Spleen (tissue), 7 donors: ENCODE data around the gene MEMO1.

Experiments used
- POLR2A ChIP-seq, 3 donors: fragments of 450-650 bp; IDR thresholded peaks; one replicate each; pipeline ENCODE4 v1.5.1; 2017; ENCODE audit warnings: antibody characterized with exemption in 3 of 3, mild to moderate bottlenecking in 1 of 3
- POLR2AphosphoS5 ChIP-seq, 3 donors: sonication (generic); formaldehyde crosslinking; IDR thresholded peaks; one replicate each; pipeline ENCODE4 v1.5.1; 2017; ENCODE audit warnings: antibody characterized with exemption in 3 of 3
- TF ChIP-seq, protein P1 (sequence below), 11 experiments: fragments of 200-600 bp in 7 of 11; fragments of 450-650 bp in 4 of 11; sonication (generic) in 4 of 11; IDR thresholded peaks in 8 of 11; conservative IDR thresholded peaks in 3 of 11; 1 replicate in 7 of 11; 2 replicates in 4 of 11; pipeline versions ENCODE4 v1.4.0 to v1.8.0; 2016 to 2021; ENCODE audit warnings: antibody characterized with exemption in 11 of 11, inconsistent platforms in 4 of 11, mild to moderate bottlenecking in 1 of 11
- donor health status: DM: no; HTN: no; CAD: no; lungs with moderate emphysema.
- donor health status: DM: no; HTN: no; CAD: no.
- donor health status: DM: no; HTN: no; CAD: no.

DNA sequence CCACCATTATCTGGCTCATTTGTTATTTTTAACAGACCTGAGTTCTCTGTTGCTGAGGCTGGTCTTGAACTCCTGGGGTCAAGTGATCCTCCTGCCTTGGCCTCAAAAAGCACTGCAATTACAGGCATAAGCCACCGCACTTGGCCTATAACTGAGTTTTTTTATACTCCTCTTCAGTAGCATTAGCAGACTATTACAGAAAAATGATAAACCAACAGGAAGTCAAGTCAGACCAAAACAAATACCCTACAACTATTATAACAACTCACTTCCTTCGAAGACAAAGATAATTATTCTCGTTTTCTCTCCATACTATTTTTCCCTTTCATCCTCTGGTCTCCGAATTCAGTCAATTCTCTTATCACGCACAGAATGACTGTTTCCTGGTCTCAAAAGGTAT lies 78.2 kb downstream of the MEMO1 start:
- TF ChIP-seq, protein P1, sequence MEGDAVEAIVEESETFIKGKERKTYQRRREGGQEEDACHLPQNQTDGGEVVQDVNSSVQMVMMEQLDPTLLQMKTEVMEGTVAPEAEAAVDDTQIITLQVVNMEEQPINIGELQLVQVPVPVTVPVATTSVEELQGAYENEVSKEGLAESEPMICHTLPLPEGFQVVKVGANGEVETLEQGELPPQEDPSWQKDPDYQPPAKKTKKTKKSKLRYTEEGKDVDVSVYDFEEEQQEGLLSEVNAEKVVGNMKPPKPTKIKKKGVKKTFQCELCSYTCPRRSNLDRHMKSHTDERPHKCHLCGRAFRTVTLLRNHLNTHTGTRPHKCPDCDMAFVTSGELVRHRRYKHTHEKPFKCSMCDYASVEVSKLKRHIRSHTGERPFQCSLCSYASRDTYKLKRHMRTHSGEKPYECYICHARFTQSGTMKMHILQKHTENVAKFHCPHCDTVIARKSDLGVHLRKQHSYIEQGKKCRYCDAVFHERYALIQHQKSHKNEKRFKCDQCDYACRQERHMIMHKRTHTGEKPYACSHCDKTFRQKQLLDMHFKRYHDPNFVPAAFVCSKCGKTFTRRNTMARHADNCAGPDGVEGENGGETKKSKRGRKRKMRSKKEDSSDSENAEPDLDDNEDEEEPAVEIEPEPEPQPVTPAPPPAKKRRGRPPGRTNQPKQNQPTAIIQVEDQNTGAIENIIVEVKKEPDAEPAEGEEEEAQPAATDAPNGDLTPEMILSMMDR (IDR thresholded peaks at IDR 0.05 in 8 of 11, conservative IDR thresholded peaks at IDR 0.05 in 3 of 11): no peak
- TF ChIP-seq POLR2AphosphoS5 (IDR thresholded peaks at IDR 0.05) (no peak), POLR2A (IDR thresholded peaks at IDR 0.05) (no peak)
